GM18520 (cell line): ENCODE data around the gene CLNK.
A peak's percentile ranks its signal among the peaks of the same experiment; 100 is the strongest.
"Not testable (repeated sequence)": the region's sequence is repeated elsewhere in the genome, so short reads cannot be mapped to it uniquely, and the experiment has no call there.

ENCODE experiments used
- ATAC-seq: cut with Tn5 transposase; IDR thresholded peaks from one replicate; pipeline ENCODE4 v1.9.1; 2021; ENCODE audit not compliant: unreplicated experiment

The CLNK gene

DNA sequence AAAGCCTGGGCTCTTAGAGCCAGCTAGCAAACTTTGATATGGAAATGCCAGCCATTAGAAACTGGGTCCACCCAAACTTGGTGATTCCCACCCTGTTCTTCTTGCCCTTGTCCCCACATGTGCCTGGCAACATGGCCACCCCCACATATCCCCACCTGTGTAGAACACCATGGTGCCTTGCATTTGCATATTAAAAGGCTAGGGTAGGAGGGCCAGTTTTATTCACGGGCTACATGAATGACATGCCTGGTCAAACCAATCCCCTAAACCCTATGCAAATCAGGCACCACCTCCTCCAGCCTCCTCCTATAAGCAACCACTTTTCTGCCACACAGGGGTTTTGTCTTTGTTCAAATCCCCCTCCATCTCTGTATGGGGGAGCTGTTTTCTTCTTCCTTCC, 104.9 kb downstream of the CLNK start:
- ATAC-seq, result no peak

- ATAC-seq, result peak; percentile 45
Observed at GRCh38 chr4:10577508-10578426, 106.8 kb downstream of the CLNK start.

DNA sequence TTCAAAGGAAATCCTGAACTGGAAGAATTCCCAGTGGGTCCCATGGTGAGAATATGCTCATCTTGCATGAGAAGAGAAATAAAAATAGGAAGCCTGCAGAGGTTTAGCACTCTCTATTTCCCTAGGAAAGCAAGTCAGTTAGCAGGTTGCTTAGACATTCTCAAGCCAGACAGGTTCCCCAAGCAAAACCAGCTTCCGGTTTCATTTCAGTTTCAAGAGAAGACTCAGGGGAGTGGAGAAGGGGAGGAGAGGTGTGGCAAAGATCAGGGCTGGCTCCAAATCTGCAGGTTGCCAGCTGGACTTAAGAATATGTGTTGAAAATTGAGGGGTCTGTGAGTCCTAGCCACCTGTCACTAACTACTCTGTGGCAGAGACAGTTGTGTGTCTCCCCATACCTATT, 107.5 kb downstream of the CLNK start:
- no peak for ATAC-seq

GRCh38 chr4:10576236-10576635, 108.3 kb downstream of the CLNK start:
- no peak for ATAC-seq

GRCh38 chr4:10575414-10575813, 109.2 kb downstream of the CLNK start:
- ATAC-seq, result no peak

DNA sequence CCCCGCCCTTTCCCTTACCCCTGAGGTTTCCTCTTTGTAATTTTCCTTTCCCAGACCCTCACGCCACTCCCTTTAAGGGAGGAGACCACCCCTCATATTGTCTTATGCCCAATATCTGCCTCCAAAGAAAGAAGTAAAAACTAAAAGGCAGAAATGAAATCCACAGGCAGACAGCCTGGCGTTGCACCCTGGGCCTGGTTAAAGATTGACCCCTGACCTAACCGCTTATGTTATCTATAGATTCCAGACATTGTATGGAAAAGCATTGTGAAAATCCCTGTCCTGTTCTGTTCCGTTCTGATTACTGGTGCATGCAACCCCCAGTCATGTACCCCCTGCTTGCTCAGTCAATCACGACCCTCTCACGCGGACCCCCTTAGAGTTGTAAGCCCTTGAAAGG, 110.0 kb downstream of the CLNK start:
- not testable (repeated sequence) for ATAC-seq

- ATAC-seq, result no peak
Observed at GRCh38 chr4:10571909-10572308, 112.7 kb downstream of the CLNK start.

DNA sequence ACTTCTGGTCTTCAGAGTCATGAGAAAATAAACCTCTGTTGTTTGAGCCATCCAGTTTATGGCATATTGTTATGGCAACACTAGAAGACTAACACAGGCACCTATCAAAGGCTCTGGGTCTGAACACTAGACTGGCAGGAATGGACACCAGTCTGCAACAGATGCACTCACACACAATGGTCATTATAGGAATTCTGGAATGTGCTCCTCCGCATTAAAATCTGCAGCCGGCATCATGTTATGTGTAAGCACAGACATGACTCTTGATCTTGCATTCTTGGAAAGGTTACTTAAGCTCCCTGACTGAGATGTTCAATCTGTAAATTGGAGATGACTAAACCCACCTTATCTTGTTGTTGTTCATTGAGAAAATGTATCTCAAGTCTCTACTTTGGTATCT, 115.1 kb downstream of the CLNK start:
- no peak for ATAC-seq

DNA sequence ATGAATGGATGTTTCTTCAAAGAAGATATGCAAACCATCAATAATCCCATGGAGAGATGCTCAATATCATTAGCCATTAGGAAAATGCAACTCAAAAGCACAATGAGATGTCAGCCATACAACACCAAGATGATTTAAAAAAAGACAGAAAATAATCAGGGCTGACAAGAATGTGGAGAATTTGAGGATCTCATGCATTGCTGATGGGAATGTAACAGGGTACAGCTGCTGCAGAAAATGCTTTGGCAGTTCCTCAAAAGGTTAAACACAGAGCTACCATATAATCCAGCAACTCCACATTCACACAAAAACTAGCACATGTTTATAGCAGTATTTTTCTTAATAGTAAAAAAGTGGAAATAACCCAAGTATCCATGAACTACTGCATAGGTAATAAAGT, 116.8 kb downstream of the CLNK start:
- no peak for ATAC-seq

GRCh38 chr4:10565166-10565780, 119.3 kb downstream of the CLNK start:
- no peak for ATAC-seq

DNA sequence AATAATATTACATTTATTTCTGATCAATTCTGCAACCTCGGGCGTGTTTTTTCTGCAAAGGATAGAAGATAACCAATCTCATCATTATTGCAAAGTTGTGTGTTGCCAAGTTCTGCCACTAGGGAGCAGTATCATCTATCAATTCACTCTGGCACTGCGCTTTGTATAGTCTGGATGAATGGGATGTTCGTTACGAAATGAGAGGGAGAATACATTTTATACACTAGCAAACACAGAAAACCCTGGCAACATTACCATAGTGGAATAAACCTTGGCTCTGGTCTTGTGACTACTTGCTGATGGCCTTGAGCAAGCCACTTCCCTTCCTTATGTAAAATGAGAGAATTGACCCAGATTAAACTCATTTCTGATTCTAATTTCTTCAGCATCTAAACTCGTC, 129.9 kb downstream of the CLNK start:
- ATAC-seq, result no peak

DNA sequence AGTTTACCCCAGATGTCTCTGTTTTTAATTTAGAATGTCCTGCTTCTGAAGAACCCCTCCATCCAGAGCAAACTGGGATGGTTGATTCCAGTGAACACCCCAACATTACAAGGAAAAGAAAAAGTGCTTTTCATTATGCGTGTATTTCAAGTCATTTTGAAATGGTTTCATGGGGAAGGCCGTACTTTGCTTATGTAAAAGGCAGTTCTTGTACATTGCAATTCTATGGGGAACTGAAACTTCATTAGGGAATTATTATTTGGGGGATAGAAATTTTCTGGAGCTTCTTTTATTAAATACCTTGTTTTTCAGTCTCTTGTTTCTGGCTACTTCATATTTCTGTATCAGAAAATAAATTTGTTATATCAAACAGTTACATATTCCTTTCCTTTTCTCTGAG, 130.4 kb downstream of the CLNK start:
- no peak for ATAC-seq

GRCh38 chr4:10552591-10553280, 131.8 kb downstream of the CLNK start:
- ATAC-seq, result no peak

GRCh38 chr4:10535912-10536311, 148.7 kb downstream of the CLNK start:
- ATAC-seq, result no peak

DNA sequence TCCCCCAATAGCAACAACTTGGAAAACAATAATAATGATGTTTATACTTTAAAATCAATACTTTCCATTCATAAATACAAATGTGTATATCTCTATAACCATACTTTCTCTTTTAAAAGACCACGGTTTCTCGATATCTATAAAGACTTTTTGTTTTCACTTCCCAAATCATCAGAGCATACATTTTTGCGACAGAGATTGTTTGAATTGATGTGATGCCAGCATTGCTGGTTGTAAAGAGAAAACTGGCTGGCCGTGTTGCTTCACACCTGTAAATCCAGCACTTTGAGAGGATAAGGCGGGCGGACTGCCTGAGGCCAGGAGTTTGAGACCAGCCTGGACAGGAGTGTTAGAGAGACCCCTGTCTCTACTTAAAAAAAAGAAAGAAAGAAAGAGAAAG, 149.7 kb downstream of the CLNK start:
- ATAC-seq, result no peak

- ATAC-seq, result no peak
Observed at GRCh38 chr4:10532155-10532554, 152.4 kb downstream of the CLNK start.

GRCh38 chr4:10530137-10530786, 154.3 kb downstream of the CLNK start:
- ATAC-seq, result no peak

GRCh38 chr4:10529291-10530136, 155.1 kb downstream of the CLNK start:
- no peak for ATAC-seq

GRCh38 chr4:10527438-10527837, 157.1 kb downstream of the CLNK start:
- no peak for ATAC-seq

DNA sequence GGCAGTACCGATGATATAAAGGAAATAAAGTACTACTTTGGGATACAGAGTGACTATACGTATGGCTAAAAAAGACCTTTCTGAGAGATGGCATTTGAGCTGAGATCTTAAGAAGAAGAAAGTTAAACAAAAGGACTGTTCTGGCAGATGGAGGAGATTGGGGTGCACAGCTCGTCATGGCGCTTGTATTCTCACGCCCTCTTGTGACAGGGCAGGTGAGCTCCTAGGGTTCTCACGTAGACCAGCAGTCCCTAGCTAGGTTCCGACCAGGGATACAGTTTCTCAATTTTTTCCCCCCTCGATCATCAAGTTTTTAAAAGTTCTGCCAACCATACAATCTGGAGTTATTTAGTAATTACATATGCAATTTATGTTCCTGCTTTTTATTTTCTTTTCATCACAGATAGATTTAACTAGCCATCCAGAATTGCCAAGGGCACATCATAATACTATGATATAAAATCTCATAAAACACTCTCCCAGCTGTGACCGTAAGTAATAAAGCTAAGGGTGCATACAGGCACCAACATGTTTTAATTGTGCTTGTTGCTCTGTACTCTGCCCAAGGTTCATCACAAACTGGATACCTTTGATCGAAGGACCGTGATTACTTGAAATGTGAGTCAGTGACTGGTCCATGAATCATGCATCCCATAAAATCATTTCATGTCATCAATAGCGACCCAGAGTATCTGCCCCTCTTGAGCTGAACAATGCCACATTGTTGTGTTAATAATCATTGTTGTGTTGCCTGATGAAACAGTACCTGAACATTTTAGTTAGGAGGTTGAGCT, 157.9 kb downstream of the CLNK start:
- no peak for ATAC-seq
